8988T (cell line): ENCODE results near the gene ITGA6.

Source experiments
- DNase-seq: peaks from one replicate; pipeline ENCODE4 v3.0.0; 2011

The ITGA6 gene

GRCh38 chr2:172416447-172417058 lies 10.8 kb upstream of the ITGA6 start:
- no peak for DNase-seq

GRCh38 chr2:172420216-172420615 lies 7.2 kb upstream of the ITGA6 start:
- DNase-seq = no peak

DNA sequence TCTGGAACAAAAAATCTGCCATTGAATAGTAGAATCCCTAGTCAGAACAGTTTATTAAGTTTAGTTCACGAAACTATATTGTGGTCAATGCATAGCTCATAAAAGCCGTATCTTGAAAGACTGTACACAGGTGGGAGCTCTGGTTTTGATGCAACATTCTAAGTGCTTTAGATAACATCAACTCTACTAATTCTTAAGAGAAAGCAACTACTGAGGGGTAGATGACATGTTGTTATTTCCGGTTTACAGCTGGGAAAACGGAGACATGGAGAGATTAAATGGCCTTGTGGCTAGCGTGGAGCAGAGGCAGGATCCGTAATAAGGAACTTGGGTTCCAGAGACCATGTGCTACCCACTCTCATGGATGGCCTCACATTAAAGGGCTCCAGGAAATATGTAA lies 4.2 kb upstream of the ITGA6 start:
- DNase-seq = no peak

GRCh38 chr2:172425336-172425735 lies 2.0 kb upstream of the ITGA6 start:
- no peak for DNase-seq

GRCh38 chr2:172426635-172427255 lies 641 bp upstream of the ITGA6 start:
- no peak for DNase-seq

- DNase-seq = no peak
Measured at GRCh38 chr2:172427990-172428831, 825 bp downstream of the ITGA6 start.

- DNase-seq = no peak
Measured at GRCh38 chr2:172428832-172429210, 1.4 kb downstream of the ITGA6 start.

DNA sequence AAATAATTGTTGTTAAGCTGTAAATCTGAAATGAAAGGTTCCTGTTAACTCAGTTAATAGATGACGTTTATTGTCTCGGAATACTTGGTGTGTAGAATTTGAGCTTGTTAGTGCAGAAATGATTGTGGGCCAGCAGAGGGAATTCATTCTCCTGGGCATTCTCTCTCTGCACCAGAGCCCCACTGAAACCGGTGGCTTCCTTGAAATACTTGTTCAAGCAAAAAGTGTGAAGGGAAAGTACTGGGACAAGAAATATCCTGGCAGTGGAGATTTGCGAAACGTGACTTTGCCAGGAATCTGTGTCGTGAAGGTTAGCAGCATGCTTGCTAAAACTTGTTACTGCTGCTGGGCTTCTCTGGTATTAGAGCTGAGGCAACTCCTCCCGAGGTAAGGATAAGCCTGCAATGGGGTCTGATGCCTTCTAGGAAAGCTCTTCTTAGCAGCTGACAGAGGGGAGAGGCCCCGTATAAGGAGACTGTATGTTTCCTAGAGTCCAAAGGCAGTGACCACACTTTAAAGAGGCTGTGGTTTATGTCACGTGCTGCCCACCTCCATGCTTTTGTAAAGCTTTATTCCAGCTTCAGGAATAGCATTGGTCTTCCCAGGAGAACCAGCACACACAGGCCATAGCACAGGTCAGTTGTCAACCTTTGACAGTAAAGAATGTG lies 2.0 kb downstream of the ITGA6 start:
- no peak for DNase-seq

- DNase-seq = no peak
Measured at GRCh38 chr2:172430027-172430426, 2.6 kb downstream of the ITGA6 start.

GRCh38 chr2:172430678-172431077 lies 3.3 kb downstream of the ITGA6 start:
- DNase-seq = no peak

DNA sequence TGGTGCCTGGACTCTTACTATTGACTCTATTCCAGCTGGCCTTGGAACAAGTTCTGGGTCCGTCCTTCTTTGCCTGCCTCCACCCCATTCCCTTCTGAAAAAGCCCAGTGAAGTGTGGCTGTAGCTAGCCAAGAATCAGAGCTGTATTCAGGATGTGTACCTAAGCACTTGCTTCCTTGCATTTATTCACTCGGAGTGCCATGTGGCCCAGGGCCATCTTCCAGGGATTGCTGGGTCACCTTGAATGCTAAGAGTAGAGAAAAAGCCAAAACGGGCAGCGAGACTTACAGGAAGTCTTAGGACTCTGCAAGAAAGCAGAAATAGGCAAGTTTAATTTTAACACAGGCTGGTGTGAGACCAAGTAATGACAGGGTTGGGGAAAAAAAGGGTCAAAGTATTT lies 4.1 kb downstream of the ITGA6 start:
- DNase-seq = no peak

DNA sequence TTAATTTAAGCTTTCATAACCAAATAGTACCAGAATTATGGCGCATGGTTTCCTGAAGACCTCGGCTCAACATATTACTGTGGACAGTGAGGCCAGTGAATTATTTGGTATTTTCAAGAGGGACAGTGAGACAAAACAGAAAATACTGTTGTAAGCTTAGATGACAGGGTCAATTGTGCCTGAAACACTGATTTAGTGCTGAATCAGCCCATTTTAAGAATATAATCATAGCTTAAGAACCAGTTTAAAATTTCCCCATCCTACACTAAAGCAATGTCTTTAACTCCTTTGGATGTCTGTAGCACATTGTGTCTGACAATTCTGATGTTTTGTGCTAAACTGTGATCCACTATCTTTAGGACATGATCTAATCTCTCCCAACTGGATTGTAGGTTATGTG lies 4.6 kb downstream of the ITGA6 start:
- DNase-seq = no peak

DNA sequence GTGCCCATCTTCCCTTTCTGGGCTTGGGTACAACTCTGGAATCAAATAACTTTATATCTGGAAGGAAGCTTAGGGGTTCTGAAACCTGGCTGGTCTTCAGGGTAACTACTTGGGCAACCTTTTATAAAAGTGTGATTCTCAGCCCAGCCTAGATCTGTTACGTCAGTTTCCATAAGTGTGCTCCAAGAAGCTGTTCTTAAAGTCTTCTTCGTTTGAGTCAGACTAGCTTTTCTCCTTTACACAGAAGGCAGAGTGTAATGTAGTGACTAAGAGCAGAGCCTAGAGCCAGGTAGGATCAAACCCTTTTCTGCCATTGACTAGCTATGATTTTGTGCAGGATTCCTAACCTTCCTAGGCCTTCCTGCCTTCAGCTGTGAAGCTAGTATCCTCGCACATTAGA lies 5.8 kb downstream of the ITGA6 start:
- no peak for DNase-seq

DNA sequence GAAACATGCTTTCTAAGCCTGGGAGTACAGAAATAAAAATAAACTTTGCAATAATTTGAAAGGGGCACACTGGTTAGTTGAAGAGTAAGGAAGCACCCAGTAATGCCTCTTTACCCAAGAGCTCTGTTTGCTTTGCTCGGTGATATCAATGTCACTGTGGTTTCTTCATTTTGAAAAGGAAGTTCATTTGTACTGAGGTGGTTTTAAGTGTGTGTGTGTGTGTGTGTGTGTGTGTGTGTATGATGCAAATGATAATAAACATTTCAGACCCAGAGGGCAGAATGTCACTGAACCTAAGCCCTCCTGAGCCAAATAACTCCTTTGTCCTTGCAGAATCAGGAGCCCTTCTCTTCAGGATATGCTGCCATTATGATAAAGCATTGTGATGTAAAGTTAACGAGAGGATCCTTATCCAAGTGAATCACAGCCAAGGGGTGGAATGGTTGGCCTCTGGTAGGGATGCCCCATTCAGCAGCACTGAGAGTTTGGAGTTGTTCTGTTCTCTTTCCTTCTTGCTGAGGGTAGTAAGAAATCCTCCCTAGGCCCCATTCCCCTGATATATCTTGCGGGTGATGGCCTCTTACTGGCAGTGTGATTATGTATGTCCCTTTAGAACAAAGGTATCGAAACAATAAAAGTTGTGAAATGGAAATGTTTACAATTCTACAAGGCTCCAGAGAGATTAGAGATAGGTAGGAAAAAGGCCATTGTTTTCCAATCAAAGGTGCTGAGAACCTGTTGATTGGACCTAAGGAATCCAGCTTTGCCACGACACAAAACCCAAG lies 7.6 kb downstream of the ITGA6 start:
- DNase-seq = no peak

DNA sequence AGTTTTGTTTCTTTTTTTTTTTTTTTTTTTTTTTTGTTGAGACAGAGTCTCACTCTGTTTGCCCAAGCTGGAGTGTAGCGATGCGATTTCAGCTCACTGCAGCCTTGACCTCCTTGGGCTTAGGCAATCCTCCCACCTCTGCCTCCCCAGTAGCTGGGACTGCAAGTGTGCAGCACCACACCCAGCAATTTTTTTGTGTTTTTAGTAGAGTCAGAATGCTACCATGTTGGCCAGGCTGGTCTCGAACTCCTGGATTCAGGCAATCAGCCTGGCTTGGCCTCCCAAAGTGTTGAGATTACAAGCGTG lies 8.2 kb downstream of the ITGA6 start:
- DNase-seq = no peak

GRCh38 chr2:172436889-172437288 lies 9.5 kb downstream of the ITGA6 start:
- DNase-seq = no peak

DNA sequence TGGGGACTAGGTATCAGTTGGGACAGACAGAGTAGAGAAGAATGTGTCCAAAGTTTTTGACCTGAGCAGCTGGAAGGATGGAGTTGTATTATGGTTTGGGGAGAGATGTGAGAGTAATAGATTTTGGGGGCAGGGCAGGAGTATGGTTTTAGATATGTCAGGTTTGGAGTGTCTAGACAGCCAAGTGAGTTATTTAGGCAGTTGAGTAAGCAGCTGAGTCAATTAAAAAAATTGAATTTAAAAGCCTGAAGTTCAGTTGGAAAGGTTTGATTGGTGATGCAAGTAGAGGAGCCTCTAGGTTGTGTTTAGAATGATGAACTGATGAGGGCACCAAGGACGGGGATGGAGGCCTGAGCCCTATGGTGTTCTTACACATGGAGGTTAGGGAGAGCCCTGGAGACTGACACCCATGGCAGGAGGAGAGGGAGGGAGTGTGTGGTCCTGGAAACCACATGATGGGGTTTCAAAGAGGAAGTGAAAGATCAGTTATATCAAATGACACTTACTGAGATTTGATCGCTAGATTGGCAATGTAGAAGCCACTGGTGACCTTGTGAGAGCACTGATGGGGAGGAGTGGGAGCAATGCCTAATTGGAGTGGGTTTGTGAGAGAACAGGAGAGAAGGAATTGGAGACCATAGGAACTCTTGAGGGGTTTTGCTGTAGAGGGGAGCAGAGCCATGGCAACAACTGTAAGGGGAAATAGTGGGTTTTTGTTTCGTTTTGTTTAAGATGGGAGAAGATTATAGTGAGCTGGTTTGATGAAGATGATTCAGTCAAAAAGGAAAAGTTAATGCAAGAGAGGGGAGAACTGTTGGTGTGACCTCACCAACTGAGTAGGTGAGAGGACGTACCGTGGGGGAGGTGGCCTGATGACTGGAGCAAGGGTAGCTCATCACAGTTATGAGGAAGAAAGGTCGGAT lies 10.3 kb downstream of the ITGA6 start:
- no peak for DNase-seq

GRCh38 chr2:172438741-172439508 lies 11.5 kb downstream of the ITGA6 start:
- no peak for DNase-seq

GRCh38 chr2:172439509-172439860 lies 12.1 kb downstream of the ITGA6 start:
- no peak for DNase-seq

DNA sequence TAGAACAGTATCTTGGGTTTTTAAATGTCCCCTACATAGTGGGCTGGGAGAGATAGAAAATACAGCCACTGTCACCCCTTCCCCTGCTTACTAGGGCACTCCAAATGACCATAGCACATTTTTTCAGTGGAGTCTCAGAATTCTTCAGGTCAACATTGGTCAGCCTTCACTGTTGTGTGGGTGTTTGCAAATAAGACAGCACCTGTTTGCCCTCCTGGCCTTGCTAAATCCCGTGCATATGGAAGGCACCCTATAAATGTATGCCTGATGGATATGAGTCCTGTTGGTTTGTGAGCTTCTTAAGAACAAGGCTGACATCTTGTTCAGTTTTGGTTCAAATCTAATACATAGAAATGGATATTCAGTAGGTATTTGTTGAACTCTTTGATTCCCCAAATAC lies 12.5 kb downstream of the ITGA6 start:
- no peak for DNase-seq

DNA sequence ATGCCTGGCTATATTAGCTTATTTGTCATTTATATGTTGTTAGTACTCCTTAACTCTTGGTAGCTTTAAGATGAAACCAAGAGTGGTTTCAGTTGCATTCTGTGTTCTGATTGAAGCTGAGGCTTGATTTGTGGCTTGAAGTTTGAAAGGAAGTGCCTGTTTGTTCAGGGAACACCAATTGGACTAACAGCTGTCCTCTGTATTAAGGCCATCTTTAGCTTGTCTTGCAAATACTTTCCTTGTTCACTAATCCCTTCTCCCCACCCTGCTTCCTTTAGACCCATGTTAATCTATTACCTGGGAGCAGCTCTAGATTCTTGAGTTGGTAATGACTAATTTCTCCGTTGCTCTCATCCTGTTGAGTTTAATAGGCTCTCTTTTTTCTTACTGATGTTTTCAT lies 13.4 kb downstream of the ITGA6 start:
- DNase-seq = no peak
